ENCODE results near the gene UBE4B.
A peak's percentile ranks its signal among the peaks of the same experiment; 100 is the strongest.
"Not testable (repeated sequence)": the region's sequence is repeated elsewhere in the genome, so short reads cannot be mapped to it uniquely, and the experiment has no call there.

The UBE4B gene

DNA sequence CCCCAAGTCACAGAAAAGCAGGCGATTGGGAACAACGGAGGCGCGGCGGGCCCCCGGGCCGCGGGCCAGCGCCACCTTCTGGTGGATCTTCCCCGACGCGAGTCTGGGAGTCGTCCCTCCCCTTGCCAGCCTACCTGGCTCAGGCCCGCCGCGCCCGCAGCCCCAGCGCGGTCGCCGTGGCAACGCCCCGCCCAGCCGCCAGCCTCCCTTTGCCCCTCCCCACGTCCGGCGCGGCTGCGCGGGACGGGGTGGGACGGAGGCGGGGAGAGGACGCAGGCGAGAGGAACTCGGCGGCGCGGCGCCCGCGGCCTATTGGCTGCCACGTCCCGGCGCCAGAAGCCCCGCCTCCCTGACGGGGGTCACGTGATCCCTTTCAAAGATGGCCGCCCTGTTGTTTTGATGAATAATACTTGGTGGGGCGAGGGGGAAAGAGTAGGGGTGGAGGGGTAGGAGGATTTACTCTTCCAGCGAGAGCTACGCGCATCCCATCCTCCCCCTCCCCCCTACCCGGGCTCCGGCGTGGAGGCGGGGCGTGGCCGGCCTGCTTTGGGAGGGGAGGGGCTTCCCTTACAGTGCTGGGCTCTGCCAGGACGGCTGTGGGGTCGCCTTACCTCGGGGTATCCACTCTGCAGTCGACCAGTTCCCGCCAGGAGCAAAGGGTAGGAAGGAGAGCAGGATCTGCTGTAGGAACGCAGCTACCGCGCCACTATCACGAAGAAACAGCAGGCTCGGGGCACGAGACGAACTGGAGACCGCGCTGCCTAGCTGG, at the start of gene UBE4B:
Gene UBE4B, plus strand, starts transcription at position 369 of the 769 bp plus-strand sequence. CDS start 713 bp downstream, outside the sequence.
- DNase-seq, result peak; percentile 98

GRCh38 chr1:9984253-9984652, 48.5 kb upstream of the UBE4B start:
- no peak for DNase-seq

GRCh38 chr1:9985001-9985400, 47.8 kb upstream of the UBE4B start:
- no peak for DNase-seq

- no peak for DNase-seq
Measured at GRCh38 chr1:9989773-9990172, 43.0 kb upstream of the UBE4B start.

GRCh38 chr1:9990944-9991343, 41.8 kb upstream of the UBE4B start:
- DNase-seq, result no peak

DNA sequence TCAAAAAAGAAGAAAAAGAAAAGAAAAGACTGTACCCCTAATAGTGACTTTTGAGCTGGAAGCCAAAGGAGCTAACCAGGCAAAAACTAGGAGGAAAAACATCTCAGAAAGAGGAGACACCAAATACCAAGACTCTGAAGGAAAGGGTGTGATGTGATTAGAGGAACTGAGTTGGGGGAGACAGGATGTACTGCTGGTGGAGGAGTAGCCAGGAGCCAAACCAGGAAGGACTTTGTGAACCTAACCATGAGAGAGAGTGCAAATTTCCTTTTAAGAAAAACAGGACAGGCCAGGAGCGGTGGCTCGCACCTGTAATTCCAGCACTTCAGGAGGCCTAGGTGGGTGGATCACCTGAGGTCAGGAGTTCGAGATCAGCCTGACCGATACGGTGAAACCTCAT, 39.8 kb upstream of the UBE4B start:
- DNase-seq, result no peak

GRCh38 chr1:9993561-9994075, 39.1 kb upstream of the UBE4B start:
- no peak for DNase-seq

DNA sequence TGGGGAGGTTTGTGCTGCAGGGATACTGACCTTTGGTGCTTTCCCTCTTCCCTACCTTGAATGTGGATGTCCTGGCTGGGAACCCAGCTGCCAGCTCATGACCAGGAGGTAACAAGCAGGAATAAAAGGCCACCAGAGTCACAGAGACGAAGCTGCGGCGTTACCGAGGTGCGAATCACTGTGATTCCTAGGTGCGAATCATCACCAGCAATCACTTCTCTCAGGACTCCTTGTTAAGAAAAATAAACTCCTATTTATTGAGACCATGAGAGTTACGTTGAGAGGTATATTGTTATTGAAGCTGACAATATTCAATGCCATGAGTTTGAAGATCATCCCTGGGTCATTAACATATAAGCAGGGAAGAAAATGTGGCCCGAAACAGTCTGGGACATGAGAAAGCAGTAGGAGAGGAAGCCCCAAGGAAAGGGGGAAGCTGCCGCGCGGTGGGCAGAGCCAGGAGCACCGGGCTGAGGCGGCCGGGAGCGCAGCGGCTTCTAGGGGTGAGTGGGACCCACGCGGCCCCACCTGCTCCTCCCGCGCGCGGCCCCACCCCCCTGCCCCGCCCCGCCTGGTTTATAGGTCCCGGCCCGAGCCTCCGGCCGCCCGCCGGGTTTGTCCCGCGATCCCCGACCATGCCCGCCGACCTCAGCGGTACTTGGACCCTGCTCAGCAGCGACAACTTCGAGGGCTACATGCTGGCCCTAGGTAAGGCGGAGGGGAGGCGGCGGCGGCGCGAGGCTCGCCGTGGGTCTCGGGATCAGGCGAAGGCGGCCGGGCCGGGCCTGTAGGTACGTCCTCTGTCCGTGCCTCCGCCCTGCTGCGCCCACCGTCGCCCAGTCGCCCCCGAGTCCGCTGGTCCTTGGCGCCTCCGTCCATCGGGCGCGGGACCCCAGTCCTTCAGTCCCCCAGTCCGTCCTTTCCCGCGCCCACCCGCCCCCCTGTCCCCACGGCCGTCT, 35.9 kb upstream of the UBE4B start, which contains the start of gene RBP7:
Gene RBP7, plus strand, starts transcription at position 605 of the 959 bp plus-strand sequence. Its CDS starts 31 bp downstream, at position 636.
- peak in 1 of 2 experiments; percentile 3 for DNase-seq

- no peak for DNase-seq
Measured at GRCh38 chr1:10001016-10001665, 31.6 kb upstream of the UBE4B start.

DNA sequence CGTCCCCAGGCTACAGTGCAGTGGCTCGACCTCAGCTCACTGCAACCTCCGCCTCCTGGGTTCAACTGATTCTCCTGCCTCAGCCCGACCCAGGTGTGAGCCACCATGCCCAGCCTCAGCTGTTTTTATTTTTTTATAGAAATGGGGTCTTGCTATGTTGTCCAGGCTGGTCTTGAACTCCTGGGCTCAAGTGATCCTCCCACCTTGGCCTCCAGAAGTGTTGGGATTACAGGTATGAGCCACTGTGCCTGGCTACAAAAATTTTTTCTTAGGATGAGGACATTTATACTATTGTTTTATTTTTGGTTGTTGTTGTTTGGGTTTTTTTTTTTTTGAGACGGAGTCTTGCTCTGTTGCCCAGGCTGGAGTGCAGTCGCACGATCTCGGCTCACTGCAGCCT, 27.5 kb upstream of the UBE4B start:
- DNase-seq, result not testable (repeated sequence)

GRCh38 chr1:10007169-10007568, 25.6 kb upstream of the UBE4B start:
- DNase-seq, result no peak

DNA sequence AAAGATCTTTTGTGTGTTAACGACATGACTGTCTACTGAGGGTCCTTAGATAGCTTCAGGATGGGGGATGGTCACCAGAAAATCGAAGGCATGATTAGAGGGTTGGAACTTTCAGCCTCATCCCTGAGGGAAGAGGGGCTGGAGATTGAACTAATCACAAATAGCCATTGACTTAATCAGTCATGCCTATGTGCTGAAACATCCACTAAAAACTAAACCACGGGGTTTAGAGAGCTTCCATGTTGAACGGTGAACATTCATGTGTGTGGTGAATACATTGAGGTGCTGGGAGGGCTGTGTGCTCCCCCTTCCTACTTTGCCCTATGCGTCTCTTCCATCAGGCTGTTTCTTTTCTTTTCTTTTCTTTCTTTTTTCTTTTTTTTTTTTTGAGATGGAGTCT, 18.7 kb upstream of the UBE4B start:
- no peak for DNase-seq

DNA sequence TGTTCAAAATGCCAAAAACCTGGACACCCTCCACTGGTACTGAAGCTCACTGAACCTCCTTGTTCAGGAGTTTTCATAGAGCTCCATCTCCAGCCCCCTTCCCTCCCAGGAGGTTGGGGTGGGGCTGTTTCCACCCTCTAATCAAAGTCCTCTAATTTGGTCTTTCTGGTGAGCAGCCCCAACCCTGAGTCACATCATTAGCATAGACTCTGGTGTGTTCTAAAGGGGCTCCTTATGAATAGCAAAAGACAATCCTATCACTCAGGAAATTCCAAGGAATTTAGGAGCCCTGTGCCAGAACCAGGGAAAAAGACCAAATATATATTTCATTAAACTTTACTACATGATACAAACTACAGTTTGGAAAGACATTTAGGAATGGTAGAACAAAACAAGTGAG, 13.2 kb upstream of the UBE4B start:
- no peak for DNase-seq

- no peak for DNase-seq
Measured at GRCh38 chr1:10020086-10020485, 12.7 kb upstream of the UBE4B start.

DNA sequence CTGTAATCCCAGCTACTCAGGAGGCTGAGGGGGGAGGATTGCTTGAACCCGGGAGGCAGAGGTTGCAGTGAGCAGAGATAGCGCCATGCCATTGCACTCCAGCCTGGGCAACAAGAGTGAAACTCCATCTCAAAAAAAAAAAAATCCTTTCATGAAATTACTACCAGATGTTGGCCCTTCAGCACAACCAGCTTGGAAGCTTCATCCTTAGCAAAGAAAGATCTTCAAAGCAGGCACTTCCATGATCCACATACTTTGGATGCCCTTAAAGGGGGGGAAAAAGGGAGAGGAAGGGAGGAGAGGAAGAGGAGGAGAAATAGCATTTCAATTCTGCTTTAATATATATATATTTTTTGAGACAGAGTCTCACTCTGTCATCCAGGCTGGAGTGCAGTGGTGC, 12.1 kb upstream of the UBE4B start:
- DNase-seq, result not testable (repeated sequence)

DNA sequence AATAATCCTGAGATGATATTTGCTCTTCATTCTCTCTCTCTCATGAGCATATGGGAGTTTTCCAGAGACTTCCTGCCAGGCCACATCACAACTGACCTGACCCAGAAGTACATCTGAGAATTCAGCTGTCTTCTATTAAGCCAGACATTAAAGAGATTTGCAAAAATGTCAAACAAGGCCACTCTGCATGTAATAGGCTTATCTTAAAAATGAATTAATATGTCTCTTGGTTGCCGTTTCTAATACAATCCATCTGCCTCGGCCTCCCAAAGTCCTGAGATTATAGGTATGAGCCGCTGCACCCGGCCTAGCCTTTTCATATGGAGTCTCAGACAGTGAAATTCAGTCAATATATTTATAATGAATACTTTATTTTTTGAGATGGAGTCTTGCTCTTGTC, 10.8 kb upstream of the UBE4B start:
- not testable (repeated sequence) for DNase-seq

GRCh38 chr1:10022656-10023055, 10.1 kb upstream of the UBE4B start:
- DNase-seq, result no peak

- no peak for DNase-seq
Measured at GRCh38 chr1:10025354-10025753, 7.4 kb upstream of the UBE4B start.

DNA sequence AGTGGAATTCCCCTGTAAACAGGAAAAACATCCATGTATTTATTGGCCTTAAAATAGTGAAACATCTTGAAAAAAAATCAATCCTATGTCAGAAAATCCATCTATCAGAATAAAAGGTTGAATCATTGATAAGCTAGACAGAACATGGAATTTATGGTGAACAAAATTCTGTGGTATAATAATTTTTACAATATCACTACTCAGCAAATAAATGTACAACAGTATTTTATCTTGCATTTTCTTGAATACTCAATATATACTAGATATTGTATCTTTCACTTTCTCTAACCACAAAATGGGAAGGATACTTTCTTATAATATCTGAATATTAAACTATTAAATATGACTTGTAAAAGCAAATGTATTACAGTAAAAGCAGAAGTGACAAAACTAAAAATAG, 5.7 kb upstream of the UBE4B start:
- DNase-seq, result no peak

DNA sequence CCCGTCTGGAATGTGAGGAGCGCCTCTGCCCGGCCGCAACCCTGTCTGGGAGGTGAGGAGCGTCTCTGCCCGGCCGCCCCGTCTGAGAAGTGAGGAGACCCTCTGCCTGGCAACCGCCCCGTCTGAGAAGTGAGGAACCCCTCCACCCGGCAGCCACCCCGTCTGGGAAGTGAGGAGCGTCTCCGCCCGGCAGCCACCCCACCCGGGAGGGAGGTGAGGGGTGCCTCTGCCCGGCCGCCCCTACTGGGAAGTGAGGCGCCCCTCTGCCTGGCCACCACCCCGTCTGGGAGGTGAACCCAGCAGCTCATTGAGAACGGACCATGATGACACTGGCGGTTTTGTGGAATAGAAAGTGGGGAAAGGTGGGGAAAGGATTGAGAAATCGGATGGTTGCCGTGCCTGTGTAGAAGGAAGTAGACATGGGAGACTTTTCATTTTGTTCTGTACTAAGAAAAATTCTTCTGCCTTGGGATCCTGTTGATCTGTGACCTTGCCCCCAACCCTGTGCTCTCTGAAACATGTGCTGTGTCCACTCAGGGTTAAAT, 3.7 kb upstream of the UBE4B start:
- DNase-seq, result not testable (repeated sequence)

DNA sequence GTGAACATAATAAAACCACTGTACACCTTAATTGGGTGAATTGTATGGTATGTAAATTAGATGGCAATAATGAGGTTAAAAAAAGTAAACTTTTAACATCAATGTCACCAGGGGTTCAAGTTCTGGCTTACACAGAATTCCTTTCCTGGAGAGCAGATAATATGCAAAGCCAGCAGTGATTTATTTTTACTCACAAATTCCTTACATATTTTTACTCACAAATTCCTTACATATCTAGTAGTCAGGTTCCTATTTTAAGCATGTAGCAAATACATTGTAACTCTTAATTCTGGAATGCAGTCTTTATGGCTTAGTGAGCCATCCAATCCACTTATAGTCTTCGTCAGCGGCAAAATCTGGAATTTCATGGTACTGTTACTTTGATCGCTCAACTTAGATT, 1.3 kb upstream of the UBE4B start:
- no peak for DNase-seq

DNA sequence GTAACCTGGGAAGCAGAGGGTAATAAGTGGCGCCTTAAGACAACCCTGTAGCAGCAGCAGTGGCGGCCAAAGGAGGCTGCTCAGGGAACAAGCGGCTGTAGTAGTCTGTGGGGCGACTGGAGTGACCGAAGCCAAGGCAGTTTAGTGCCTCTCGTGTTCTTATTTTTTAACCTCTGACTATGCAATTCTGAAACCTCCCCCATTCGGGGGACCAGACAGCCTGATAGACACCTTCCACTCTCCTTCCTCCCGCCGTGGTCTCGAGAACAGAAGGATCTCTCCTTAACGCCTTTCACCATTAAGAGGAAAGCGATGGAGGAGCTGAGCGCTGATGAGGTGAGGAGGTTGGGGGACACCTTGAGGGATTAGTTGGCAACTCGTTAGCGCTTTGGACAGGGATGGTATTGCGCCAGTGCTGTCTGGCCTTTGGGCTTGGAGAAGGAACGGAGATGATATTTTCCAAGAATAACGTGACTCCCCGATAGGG, 644 bp downstream of the UBE4B start:
- no peak for DNase-seq
